ENCODE results near the gene SH2D6. TPM values are rescaled to one million over a fixed set of nuclear protein-coding genes. Genes with fewer than 3 reads are reported as not detected.

Gene SH2D6
- total and polyA plus RNA-seq, 8 donors, result 0.70 to 28.1 (median 3.6) TPM

DNA sequence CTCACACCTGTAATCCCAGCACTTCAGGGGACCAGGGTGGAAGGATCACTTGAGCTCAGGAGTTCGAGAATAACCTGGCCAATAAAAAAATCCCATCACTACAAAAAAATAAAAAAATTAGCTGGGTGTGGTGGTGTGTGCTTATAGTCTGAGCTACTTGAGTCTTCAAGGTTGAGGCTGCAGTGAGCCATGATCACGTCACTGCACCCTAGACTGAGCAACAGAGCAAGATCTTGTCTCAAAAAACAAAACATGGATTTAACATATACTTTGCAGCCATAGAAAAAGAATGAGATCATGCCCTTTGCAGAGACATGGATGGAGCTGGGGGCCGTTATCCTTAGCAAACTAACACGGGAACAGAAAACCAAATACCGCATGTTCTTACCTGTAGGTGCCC, 22.2 kb downstream of the SH2D6 start:
- 90 to 91% methylated on average over 5 of the region's 5 CpGs for WGBS, 2 donors
- H3K9me3 ChIP-seq, result no peaks in the 10 kb centered on the region
- H3K27me3 ChIP-seq, result no peaks in the 10 kb centered on the region
- H3K4me1 ChIP-seq, result peaks cover 13 to 35% (median 19%) of the 10 kb centered on the region in 3 donors
- FAIRE-seq, result no peak
- H3K27ac ChIP-seq, result no peak overlapping the region
- ATAC-seq, result no peak
- no peak overlapping the region for H3K4me3 ChIP-seq
- TF ChIP-seq, protein P1, sequence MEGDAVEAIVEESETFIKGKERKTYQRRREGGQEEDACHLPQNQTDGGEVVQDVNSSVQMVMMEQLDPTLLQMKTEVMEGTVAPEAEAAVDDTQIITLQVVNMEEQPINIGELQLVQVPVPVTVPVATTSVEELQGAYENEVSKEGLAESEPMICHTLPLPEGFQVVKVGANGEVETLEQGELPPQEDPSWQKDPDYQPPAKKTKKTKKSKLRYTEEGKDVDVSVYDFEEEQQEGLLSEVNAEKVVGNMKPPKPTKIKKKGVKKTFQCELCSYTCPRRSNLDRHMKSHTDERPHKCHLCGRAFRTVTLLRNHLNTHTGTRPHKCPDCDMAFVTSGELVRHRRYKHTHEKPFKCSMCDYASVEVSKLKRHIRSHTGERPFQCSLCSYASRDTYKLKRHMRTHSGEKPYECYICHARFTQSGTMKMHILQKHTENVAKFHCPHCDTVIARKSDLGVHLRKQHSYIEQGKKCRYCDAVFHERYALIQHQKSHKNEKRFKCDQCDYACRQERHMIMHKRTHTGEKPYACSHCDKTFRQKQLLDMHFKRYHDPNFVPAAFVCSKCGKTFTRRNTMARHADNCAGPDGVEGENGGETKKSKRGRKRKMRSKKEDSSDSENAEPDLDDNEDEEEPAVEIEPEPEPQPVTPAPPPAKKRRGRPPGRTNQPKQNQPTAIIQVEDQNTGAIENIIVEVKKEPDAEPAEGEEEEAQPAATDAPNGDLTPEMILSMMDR (IDR thresholded peaks at IDR 0.05), result no peak
- DNase-seq, result no peak
- no peaks in the 10 kb centered on the region for H3K36me3 ChIP-seq
- intact Hi-C loops (cut with DNase I), result no loop called here

DNA sequence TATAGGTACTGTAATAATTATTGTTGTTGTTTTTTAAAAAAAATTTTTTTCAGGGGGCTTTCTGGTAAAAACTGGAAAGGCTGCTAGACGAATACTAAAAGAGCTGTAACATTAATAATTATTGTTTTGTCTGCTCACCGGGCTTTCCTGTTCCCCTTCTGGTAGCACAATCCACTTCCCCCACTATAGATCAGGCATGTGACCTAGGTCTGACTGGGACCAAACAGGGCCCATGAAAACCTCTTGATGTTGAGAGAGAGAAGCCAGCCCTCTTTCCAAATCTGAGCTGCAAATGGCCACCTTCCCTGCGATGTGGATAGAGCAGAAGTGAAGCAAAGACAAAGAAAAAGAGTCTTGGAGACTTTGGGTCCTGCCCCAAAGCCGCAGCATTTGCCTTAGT, 23.4 kb downstream of the SH2D6 start:
- Histone ChIP-seq H3K27ac (peak overlapping the region in 1 of 4 donors; percentile 23), H3K36me3 (no peaks in the 10 kb centered on the region), H3K4me1 (peaks cover 23 to 38% (median 31%) of the 10 kb centered on the region in 3 donors), H3K9me3 (no peaks in the 10 kb centered on the region), H3K27me3 (no peaks in the 10 kb centered on the region), H3K4me3 (no peak overlapping the region)
- 83 to 86% methylated on average over 4 of the region's 4 CpGs for WGBS, 2 donors
- no peak for ATAC-seq
- intact Hi-C loops (cut with DNase I), result no loop called here
- FAIRE-seq, result no peak
- DNase-seq, result no peak
- TF ChIP-seq, protein P1 (IDR thresholded peaks at IDR 0.05), result no peak

DNA sequence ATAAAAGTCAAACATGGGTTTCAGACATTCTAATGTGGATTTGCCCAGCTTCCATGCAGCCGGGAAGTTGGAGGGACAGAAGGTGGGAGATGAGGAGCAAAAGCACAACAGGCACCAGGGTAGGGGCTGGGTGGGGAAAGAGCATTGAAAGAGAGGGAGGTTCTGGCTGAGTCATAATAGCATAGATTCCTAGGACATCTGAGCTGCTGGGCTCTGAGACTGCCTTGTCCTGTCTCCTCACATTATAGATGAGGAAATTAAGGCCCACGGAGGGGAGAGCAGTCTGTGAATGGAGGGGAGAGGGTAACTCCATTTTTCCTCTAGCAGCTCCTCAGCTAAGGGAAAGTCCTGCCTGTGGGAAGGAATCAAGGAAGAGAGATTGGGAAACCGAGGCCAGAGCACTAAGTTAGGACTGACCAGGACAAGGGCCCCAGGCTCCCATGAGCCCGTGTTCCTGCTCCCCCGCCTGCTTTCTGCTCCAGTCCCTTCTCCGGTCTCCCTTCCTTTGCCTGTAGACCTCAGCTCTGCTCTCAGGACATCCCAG, 26.2 kb downstream of the SH2D6 start:
- no peak for DNase-seq
- H3K36me3 ChIP-seq, result no peaks in the 10 kb centered on the region
- H3K4me3 ChIP-seq, result no peak overlapping the region
- TF ChIP-seq, protein P1 (IDR thresholded peaks at IDR 0.05), result no peak
- FAIRE-seq, result no peak
- ATAC-seq, result no peak
- peak overlapping the region in 3 of 4 donors; percentile 76 to 84 (median 78) for H3K27ac ChIP-seq
- WGBS, 2 donors, result 85 to 93% methylated on average over 5 to 6 of the region's 6 CpGs
- peaks cover 25 to 42% (median 32%) of the 10 kb centered on the region in 3 donors for H3K4me1 ChIP-seq
- H3K9me3 ChIP-seq, result no peaks in the 10 kb centered on the region
- no peaks in the 10 kb centered on the region for H3K27me3 ChIP-seq
- intact Hi-C loops (cut with DNase I), result no loop called here

DNA sequence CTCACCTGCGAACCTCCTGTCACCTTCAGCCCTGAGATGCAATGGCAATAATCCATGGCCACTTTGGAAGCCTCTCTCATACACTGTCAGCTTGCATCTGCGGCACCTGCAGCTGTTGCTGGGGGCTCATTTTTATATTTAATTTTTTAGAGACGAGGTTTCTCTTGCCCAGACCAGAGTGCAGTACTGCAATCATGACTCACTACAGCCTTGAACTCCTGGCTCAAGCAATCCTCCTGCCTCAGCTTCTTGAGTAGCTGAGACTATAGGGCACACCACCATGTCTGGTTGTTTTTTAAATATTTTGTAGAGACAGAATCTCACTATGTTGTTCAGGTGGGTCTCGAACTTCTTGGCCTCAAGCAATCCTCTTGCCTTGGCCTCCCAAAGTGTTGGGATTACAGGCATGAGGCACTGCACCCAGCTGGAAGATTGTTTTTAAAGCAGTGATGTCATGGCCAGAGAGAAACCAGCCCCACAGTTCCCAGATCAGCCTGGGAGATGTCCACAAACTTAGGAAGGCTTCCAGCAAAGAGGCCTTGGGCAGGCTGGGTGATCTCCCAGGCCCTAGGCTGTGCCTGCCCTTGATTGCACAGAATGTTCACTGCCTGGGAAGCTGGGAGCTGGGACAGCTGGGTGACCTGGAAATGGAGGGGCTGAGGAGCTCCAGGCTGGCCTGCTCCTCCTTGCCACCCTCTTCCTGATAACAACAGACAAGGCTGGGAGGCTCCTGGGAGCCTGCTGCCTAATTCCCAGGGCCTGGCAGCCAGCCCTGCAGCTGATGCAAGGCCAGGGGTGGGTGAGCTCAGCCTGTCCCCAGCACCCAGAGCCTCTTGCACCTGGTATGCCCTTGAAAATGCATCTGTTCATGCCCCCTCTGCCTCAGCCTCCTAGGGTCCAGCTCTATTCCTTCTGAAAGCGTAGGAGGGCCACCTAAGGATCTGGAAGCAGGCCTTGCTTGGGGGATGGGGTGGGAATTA, 27.1 kb downstream of the SH2D6 start:
- H3K4me3 ChIP-seq, result no peak overlapping the region
- no peaks in the 10 kb centered on the region for H3K36me3 ChIP-seq
- no peaks in the 10 kb centered on the region for H3K27me3 ChIP-seq
- 53 to 62% methylated on average over 5 of the region's 5 CpGs for WGBS, 2 donors
- peak overlapping the region; percentile 76 to 84 (median 81) for H3K27ac ChIP-seq
- no peaks in the 10 kb centered on the region for H3K9me3 ChIP-seq
- TF ChIP-seq, protein P1 (IDR thresholded peaks at IDR 0.05), result no peak
- H3K4me1 ChIP-seq, result peaks cover 25 to 42% (median 32%) of the 10 kb centered on the region in 3 donors
- intact Hi-C loops (cut with DNase I), result no loop called here
- peak; percentile 86 to 92 (median 90) for ATAC-seq
- DNase-seq, result peak; percentile 80 to 97 (median 96)
- FAIRE-seq, result no peak

Measured in pancreas (tissue), 10 donors.